ENCODE measurements around the gene TSPAN15. TPM values are rescaled to one million over a fixed set of nuclear protein-coding genes. Genes with fewer than 3 reads are reported as not detected.

The TSPAN15 gene
- total RNA-seq, 3 donors from 2014 or later, result 53.3 to 89.5 (median 65.0) TPM

DNA sequence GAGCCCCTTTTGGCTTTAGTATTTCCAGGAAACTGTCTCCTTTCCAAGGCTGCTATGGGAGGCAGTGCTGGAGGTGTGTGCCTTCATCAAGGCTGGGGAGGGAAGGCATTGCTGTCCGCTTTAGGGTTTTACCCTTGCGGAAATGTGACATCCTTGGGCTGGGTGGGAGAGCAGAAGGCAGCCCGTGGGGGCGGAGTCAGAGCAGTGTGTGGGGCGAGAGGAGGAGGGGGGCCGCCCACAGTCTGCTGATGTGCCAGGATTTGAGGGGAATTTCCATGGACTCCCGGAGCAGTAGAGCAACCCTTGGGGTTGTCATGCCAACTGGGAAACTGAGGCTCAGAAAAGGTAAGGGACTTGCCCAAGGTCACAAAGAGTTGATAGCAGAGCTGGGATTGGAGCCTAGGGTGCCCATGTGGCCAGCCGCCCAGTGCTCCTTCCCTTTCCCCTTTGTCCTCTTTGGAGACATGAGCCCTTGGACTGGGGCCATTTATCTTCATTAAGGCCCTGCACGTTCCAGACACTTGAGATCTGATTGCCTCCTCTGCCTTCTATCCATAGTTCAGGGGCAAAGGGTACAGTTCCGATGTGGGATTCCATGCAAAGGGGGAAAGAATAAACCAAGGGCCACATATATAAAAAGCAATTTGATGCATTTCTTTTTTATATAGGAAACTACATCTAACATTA is 22.2 kb downstream of the TSPAN15 start:
- intact Hi-C loops (cut with DNase I; ENCODE audit: low total_unique reads), result no loop called here
- no peak for DNase-seq (ENCODE audit: low spot score in 2 of 2)
- Histone ChIP-seq H3K27ac (peak overlapping the region in 1 of 2 donors; percentile 6), H3K4me1 (no peaks in the 10 kb centered on the region), H3K36me3 (no peaks in the 10 kb centered on the region), H3K27me3 (no peaks in the 10 kb centered on the region), H3K4me3 (no peak overlapping the region), H3K9me3 (no peaks in the 10 kb centered on the region)
- TF ChIP-seq POLR2AphosphoS5 (IDR thresholded peaks at IDR 0.05) (no peak), POLR2A (IDR thresholded peaks at IDR 0.05) (no peak)
- TF ChIP-seq, protein P1, sequence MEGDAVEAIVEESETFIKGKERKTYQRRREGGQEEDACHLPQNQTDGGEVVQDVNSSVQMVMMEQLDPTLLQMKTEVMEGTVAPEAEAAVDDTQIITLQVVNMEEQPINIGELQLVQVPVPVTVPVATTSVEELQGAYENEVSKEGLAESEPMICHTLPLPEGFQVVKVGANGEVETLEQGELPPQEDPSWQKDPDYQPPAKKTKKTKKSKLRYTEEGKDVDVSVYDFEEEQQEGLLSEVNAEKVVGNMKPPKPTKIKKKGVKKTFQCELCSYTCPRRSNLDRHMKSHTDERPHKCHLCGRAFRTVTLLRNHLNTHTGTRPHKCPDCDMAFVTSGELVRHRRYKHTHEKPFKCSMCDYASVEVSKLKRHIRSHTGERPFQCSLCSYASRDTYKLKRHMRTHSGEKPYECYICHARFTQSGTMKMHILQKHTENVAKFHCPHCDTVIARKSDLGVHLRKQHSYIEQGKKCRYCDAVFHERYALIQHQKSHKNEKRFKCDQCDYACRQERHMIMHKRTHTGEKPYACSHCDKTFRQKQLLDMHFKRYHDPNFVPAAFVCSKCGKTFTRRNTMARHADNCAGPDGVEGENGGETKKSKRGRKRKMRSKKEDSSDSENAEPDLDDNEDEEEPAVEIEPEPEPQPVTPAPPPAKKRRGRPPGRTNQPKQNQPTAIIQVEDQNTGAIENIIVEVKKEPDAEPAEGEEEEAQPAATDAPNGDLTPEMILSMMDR (IDR thresholded peaks at IDR 0.05), result no peak

- no peak for DNase-seq (ENCODE audit: low spot score in 2 of 2)
- no peak for TF ChIP-seq POLR2A (IDR thresholded peaks at IDR 0.05)
- TF ChIP-seq, protein P1 (IDR thresholded peaks at IDR 0.05), result no peak
- no peak for TF ChIP-seq POLR2AphosphoS5 (IDR thresholded peaks at IDR 0.05)
Measured at GRCh38 chr10:69474742-69475432, 23.6 kb downstream of the TSPAN15 start.

GRCh38 chr10:69475433-69475830 is 24.2 kb downstream of the TSPAN15 start:
- TF ChIP-seq POLR2A (IDR thresholded peaks at IDR 0.05), result no peak
- no peak for TF ChIP-seq POLR2AphosphoS5 (IDR thresholded peaks at IDR 0.05)
- TF ChIP-seq, protein P1 (IDR thresholded peaks at IDR 0.05), result no peak
- peak overlapping the region in 1 of 2 donors; percentile 59 for H3K27ac ChIP-seq
- H3K27me3 ChIP-seq, result no peaks in the 10 kb centered on the region
- intact Hi-C loops (cut with DNase I; ENCODE audit: low total_unique reads), result no loop called here
- H3K4me1 ChIP-seq, result no peaks in the 10 kb centered on the region
- DNase-seq (ENCODE audit: low spot score in 2 of 2), result no peak
- H3K4me3 ChIP-seq, result no peak overlapping the region
- no peaks in the 10 kb centered on the region for H3K9me3 ChIP-seq
- no peaks in the 10 kb centered on the region for H3K36me3 ChIP-seq

More at GRCh38 chr10:69474742-69475432, 23.6 kb downstream of the TSPAN15 start:
- Histone ChIP-seq H3K4me1 (no peaks in the 10 kb centered on the region), H3K36me3 (no peaks in the 10 kb centered on the region), H3K4me3 (no peak overlapping the region), H3K9me3 (no peaks in the 10 kb centered on the region), H3K27ac (peak overlapping the region; percentile 29 to 59), H3K27me3 (no peaks in the 10 kb centered on the region)
- intact Hi-C loops (cut with DNase I; ENCODE audit: low total_unique reads), result no loop called here

DNA sequence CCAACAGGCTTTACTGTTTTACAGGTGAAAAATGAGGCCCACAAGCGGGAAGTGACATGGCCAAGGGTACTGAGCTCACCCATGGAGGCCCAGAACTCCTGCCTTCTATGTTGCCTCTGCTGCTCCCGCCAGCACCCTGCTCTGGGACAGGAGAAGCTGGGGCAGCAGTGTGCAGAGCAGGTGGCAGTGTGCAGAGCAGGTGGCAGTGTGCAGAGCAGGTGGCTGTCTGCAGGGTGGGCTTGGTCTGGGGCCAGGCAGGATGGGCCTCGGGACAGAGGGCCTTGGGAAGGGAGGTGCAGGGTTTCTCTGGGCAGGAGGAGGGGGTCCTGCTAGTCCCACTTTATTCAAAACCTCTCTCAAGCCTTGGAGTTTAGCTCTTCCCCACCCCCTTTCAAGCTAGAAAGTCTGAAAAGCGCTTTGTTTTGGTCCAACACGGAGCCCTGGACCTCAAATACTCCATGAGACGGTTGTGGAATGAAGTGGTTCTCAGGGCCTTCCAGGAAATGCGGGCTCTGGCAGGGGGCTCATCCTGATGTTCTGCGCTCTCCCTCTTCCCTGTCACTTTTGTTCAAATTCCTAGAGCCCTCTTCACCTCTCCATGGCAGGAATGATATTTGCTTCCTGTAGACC is 26.8 kb downstream of the TSPAN15 start:
- H3K36me3 ChIP-seq, result no peaks in the 10 kb centered on the region
- intact Hi-C loops (cut with DNase I; ENCODE audit: low total_unique reads), result no loop called here
- H3K4me3 ChIP-seq, result no peak overlapping the region
- H3K4me1 ChIP-seq, result no peaks in the 10 kb centered on the region
- H3K27ac ChIP-seq, result no peak overlapping the region
- H3K9me3 ChIP-seq, result no peaks in the 10 kb centered on the region
- TF ChIP-seq, protein P1 (IDR thresholded peaks at IDR 0.05), result no peak
- TF ChIP-seq POLR2A (IDR thresholded peaks at IDR 0.05) (no peak), POLR2AphosphoS5 (IDR thresholded peaks at IDR 0.05) (no peak)
- H3K27me3 ChIP-seq, result no peaks in the 10 kb centered on the region
- DNase-seq (ENCODE audit: low spot score in 2 of 2), result no peak

All from breast epithelium (tissue), 4 donors.